Endodermal cell (in vitro differentiated cells): ENCODE measurements around the gene IQCE. TPM values are rescaled to one million over a fixed set of nuclear protein-coding genes. Genes with fewer than 3 reads are reported as not detected.

Experiments used
- DNase-seq: peaks from one replicate; pipeline ENCODE4 v3.0.0-alpha.2; 2017
- H3K27ac ChIP-seq: 2 replicates; pipeline ENCODE4 v1.5.1; 2013; ENCODE audit warnings: mild to moderate bottlenecking, low read depth, low read length, moderate library complexity
- H3K27me3 ChIP-seq: 2 replicates; pipeline ENCODE4 v1.6.1; 2013; ENCODE audit warnings: mild to moderate bottlenecking, low read length, moderate library complexity; ENCODE audit not compliant: insufficient read depth, control insufficient read depth, poor library complexity, severe bottlenecking
- H3K36me3 ChIP-seq: 2 replicates; pipeline ENCODE4 v1.7.0; 2013; ENCODE audit warnings: mild to moderate bottlenecking, low read length, moderate library complexity; ENCODE audit not compliant: control insufficient read depth, insufficient read depth
- H3K4me1 ChIP-seq: one replicate; pipeline ENCODE4 v1.7.0; 2013; ENCODE audit warnings: low read length; ENCODE audit not compliant: control insufficient read depth, insufficient read depth
- H3K4me3 ChIP-seq: 2 replicates; pipeline ENCODE4 v1.5.1; 2013; ENCODE audit warnings: mild to moderate bottlenecking, low read length, moderate library complexity
- H3K9ac ChIP-seq: 2 replicates; pipeline ENCODE4 v1.6.1; 2013; ENCODE audit warnings: mild to moderate bottlenecking, low read length, moderate library complexity; ENCODE audit not compliant: poor library complexity, severe bottlenecking; ENCODE audit errors: extremely low read depth
- H3K9me3 ChIP-seq: 2 replicates; pipeline ENCODE4 v1.6.1; 2013; ENCODE audit warnings: mild to moderate bottlenecking, low read length, moderate library complexity; ENCODE audit not compliant: control insufficient read depth
- H3K27ac Mint-ChIP-seq: 2 replicates; pipeline ENCODE4 v1.8.0; 2020; ENCODE audit warnings: mixed read lengths
- H3K27me3 Mint-ChIP-seq: 2 replicates; pipeline ENCODE4 v1.8.0; 2021; ENCODE audit warnings: mild to moderate bottlenecking, mixed read lengths; ENCODE audit not compliant: insufficient read depth
- H3K36me3 Mint-ChIP-seq: 2 replicates; pipeline ENCODE4 v1.8.0; 2020; ENCODE audit warnings: low read depth, mixed read lengths
- H3K4me1 Mint-ChIP-seq: 2 replicates; pipeline ENCODE4 v1.8.0; 2020; ENCODE audit warnings: mixed read lengths
- H3K4me3 Mint-ChIP-seq: 2 replicates; pipeline ENCODE4 v1.8.0; 2020; ENCODE audit warnings: mild to moderate bottlenecking, moderate library complexity, mixed read lengths
- H3K9me3 Mint-ChIP-seq: 2 replicates; pipeline ENCODE4 v1.8.0; 2020; ENCODE audit warnings: mild to moderate bottlenecking, mixed read lengths
- CTCF ChIP-seq: fragments of 200-600 bp; sonication (generic); conservative IDR thresholded peaks from 2 replicates; pipeline ENCODE4 v1.5.0; 2021; ENCODE audit warnings: antibody characterized with exemption, mild to moderate bottlenecking
- whole genome bisulfite sequencing, 2 experiments: methylation state at CpG; one replicate each; pipeline versions ENCODE4 v1.1.5 to v1.1.7; 2013; ENCODE audit warnings: missing lambda C conversion rate in 2 of 2, mixed read lengths in 1 of 2; ENCODE audit not compliant: insufficient coverage in 1 of 2, insufficient read length in 1 of 2; 5-methylcytosine and 5-hydroxymethylcytosine counted together
- total RNA-seq, 2 donors: library from RNA; stranded (reverse); fragmentation: NEBNext Ultra II Directional in 1 of 2; extraction: Animal tissue kit (Norgen Biotek cat#: 25700) in 1 of 2; gene quantifications; 2 replicates in 1 of 2; 3 replicates in 1 of 2; pipeline ENCODE4 v1.2.1, GENCODE V29; 2021

IQCE gene
- total RNA-seq, 2 donors from 2014 or later = 15.4 to 20.8 TPM

DNA sequence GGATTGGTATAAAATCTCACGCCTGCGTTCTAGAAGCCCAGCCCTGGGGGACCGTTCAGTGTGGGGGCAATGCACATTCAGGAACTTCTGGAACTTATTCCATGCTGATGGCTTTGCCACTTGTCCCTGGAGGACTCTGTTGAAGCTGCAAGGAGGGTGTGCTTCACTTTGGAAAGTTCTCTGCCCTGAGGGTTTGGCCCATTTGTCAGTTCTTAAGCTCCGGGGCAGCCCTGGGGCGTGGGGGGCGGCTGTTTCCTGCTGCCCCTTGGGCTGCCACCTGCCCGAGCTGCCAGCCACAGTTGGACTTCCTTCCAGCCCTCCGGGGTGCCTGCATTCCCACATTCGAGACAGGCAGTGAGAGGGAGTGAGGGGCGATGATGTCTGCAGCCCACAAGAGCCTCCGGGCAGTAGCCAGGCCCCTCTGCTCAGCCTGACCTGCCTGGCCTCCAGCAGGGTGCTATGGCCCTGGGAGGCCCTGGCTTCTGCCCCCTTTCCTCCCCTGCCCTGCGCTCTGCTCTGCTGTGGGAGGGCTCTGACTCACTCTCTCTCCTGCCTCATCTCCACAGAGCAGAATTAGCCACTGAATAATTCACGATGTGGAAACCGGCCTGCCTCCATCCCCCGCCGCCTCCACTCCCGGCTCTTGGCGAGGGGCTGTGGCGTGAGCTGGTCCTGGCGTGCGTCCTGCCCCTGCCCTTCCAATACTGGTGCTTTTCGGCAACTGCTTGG, 74.9 kb downstream of the IQCE start:
- Mint-ChIP-seq H3K36me3 (peaks cover 7% of the 10 kb centered on the region), H3K27ac (peak overlapping the region; percentile 88), H3K4me3 (peak overlapping the region; percentile 91), H3K27me3 (no peaks in the 10 kb centered on the region), H3K9me3 (no peaks in the 10 kb centered on the region), H3K4me1 (peaks cover 9% of the 10 kb centered on the region)
- Histone ChIP-seq H3K4me3 (peak overlapping the region; percentile 94), H3K4me1 (peaks cover 3% of the 10 kb centered on the region), H3K36me3 (peaks cover 19% of the 10 kb centered on the region), H3K9me3 (no peaks in the 10 kb centered on the region), H3K27ac (peak overlapping the region; percentile 96), H3K27me3 (no peaks in the 10 kb centered on the region), H3K9ac (peak overlapping the region; percentile 91)
- WGBS, 2 experiments = 17 to 48% methylated on average over 10 to 22 of the region's 22 CpGs
- TF ChIP-seq CTCF = no peak
- peak; percentile 74 for DNase-seq

- no peaks in the 10 kb centered on the region for H3K27me3 Mint-ChIP-seq
- Histone ChIP-seq H3K36me3 (peaks cover 23% of the 10 kb centered on the region), H3K9me3 (no peaks in the 10 kb centered on the region), H3K9ac (peak overlapping the region; percentile 91), H3K27ac (peak overlapping the region; percentile 96), H3K27me3 (no peaks in the 10 kb centered on the region), H3K4me3 (peak overlapping the region; percentile 94), H3K4me1 (peaks cover 3% of the 10 kb centered on the region)
- no peaks in the 10 kb centered on the region for H3K9me3 Mint-ChIP-seq
- no peak for TF ChIP-seq CTCF
- peak overlapping the region; percentile 91 for H3K4me3 Mint-ChIP-seq
- whole genome bisulfite sequencing, 2 experiments = 90 to 94% methylated on average over 10 to 22 of the region's 22 CpGs
- peak overlapping the region; percentile 78 for H3K27ac Mint-ChIP-seq
- H3K36me3 Mint-ChIP-seq = peaks cover 7% of the 10 kb centered on the region
- no peak for DNase-seq
- peaks cover 9% of the 10 kb centered on the region for H3K4me1 Mint-ChIP-seq
Observed at GRCh38 chr7:2634267-2635145, 75.7 kb downstream of the IQCE start.

- no peak overlapping the region for H3K27ac ChIP-seq
- H3K27me3 ChIP-seq = no peaks in the 10 kb centered on the region
- H3K4me3 Mint-ChIP-seq = no peak overlapping the region
- H3K9ac ChIP-seq = no peak overlapping the region
- peaks cover 23% of the 10 kb centered on the region for H3K36me3 ChIP-seq
- TF ChIP-seq CTCF = no peak
- H3K4me1 Mint-ChIP-seq = peaks cover 9% of the 10 kb centered on the region
- H3K9me3 ChIP-seq = no peaks in the 10 kb centered on the region
- no peaks in the 10 kb centered on the region for H3K27me3 Mint-ChIP-seq
- 95% methylated on average over 11 to 15 of the region's 15 CpGs for WGBS, 2 experiments
- H3K36me3 Mint-ChIP-seq = peaks cover 7% of the 10 kb centered on the region
- no peak for DNase-seq
- no peak overlapping the region for H3K4me3 ChIP-seq
- H3K4me1 ChIP-seq = peaks cover 3% of the 10 kb centered on the region
- peak overlapping the region; percentile 55 for H3K27ac Mint-ChIP-seq
- no peaks in the 10 kb centered on the region for H3K9me3 Mint-ChIP-seq
Observed at GRCh38 chr7:2635148-2635668, 76.4 kb downstream of the IQCE start.
